ENCODE data around the gene RAI1.
"Not testable (repeated sequence)": the region's sequence is repeated elsewhere in the genome, so short reads cannot be mapped to it uniquely, and the experiment has no call there.

The RAI1 gene

DNA sequence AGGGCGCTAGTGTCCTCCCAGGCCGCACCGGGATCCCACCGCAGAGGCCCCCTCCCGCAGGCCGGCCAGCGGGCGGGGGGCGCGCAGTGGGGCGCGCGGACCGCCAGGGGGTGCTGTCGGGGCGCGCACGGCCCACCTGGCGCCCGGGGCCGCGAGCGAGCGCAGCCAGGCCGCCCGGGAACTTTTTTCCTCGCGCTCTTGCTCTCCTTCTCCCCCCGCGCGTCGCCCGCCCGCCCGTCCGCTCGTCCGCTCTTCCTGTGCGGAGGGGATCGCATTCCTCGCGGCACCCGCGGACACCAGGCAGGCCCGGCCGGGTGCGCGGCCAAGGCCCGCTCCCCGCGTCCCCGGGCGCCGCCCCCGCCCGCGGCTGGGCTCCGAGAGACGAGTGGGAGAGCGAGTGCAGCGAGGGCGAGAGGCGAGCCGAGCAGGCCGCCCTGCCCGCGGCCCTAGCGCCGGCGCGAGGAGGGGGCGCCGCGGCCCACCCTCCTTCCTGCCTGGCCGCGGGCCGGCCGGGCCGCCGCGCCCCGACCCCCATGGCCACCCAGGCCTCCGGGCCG lies at the start of gene RAI1:
RAI1 (plus strand) TSS at position 272 of the 557 bp plus-strand sequence. CDS start 111,491 bp downstream, outside the sequence.
- peak; percentile 42 to 56 for DNase-seq (ENCODE audit: low read depth in 2 of 2)

DNA sequence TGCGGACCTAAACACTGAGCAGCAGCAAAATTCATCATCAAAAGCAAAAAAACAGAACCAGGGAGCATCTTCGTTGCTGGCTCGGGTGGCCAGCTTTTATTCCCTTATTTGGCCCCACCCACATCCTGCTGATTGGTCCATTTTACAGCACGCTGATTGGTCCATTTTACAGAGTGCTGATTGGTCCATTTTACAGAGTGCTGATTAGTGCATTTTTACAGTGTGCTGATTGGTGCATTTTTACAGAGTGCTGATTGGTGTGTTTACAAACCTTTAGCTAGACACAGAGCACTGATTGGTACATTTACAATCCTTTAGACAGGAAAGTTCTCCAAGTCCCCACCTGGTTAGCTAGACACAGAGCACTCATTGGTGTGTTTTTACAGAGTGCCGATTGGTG lies 48.6 kb upstream of the RAI1 start:
- not testable (repeated sequence) for DNase-seq (ENCODE audit: low read depth in 2 of 2)

DNA sequence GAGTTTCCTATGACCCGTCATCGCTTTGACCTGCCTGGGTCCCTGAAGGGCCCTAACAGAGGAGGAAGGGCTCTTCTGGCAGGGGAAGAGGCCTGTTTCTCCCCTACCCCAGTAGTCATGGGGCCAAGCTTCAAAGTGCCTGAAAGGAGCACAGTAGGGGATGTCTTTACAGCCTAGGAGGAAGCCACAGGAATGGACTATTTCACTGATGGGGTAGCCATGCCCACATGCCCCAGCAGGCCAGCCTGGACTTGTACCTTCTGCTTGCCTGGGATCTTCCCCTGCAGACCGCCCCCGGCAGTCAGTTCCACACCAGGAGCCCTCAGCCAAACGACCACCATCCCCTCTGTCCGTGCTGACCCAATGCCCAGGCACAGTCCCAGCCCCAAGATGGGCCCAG lies 47.9 kb upstream of the RAI1 start:
- DNase-seq (ENCODE audit: low read depth in 2 of 2): no peak

- DNase-seq (ENCODE audit: low read depth in 2 of 2): no peak
Measured at GRCh38 chr17:17635126-17635525, 46.1 kb upstream of the RAI1 start.

DNA sequence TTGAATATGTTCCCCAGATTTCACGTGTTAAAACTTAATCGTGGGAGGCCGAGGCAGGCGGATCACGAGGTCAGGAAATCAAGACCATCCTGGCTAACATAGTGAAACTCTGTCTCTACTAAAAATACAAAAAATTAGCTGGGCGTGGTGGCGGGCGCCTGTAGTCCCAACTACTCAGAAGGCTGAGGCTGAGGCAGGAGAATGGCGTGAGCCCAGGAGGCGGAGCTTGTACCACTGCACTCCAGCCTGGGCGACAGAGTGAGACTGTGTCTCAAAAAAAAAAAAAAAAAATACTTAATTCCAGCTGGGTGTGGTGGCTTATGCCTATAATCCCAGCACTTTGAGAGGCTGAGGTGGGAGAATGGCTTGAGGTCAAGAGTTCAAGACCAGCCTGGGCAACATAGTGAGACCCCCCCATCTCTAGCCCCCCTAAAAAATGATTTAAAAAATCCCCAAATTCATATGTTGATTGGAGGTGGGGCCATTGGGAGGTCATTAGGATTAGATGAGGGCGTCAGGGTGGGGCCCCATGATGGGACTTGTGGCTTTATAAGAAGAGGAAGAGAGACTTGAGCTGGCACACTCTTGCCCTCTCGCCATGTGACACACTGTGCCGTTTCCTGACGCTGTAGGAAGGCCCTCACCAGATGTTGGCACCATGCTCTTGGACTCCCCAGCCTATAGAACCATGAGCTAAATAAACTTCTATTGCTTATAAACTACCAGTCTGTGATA lies 45.6 kb upstream of the RAI1 start:
- not testable (repeated sequence) for DNase-seq (ENCODE audit: low read depth in 2 of 2)

GRCh38 chr17:17636272-17636885 lies 44.9 kb upstream of the RAI1 start:
- DNase-seq (ENCODE audit: low read depth in 2 of 2): no peak

- no peak for DNase-seq (ENCODE audit: low read depth in 2 of 2)
Measured at GRCh38 chr17:17638467-17638866, 42.8 kb upstream of the RAI1 start.

DNA sequence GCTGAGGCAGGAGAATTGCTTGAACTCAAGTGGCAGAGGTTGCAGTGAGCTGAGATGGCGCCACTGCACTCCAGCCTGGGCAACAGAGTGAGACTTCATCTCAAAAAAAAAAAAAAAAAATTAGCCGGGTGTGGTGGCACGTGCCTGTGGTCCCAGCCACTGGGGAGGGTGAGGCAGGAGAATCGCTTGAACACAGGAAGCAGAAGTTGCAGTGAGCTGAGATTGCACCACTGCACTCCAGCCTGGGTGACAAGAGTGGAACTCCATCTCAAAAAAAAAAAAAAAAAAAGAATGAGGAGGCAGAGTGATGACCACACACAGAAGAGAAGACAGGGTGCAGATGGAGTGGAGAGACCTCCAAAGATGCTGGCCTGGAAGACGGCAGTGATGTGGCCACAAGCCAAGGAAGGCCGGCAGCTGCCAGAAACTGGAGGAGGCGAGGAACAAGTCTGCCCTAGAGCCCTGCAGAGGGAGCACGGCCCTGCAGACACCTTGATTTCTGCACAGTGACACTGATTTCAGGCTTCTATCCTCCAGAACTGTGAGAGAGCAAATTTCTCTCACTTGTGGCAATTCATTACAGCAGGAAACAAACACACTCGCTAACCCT lies 41.5 kb upstream of the RAI1 start:
- not testable (repeated sequence) for DNase-seq (ENCODE audit: low read depth in 2 of 2)

DNA sequence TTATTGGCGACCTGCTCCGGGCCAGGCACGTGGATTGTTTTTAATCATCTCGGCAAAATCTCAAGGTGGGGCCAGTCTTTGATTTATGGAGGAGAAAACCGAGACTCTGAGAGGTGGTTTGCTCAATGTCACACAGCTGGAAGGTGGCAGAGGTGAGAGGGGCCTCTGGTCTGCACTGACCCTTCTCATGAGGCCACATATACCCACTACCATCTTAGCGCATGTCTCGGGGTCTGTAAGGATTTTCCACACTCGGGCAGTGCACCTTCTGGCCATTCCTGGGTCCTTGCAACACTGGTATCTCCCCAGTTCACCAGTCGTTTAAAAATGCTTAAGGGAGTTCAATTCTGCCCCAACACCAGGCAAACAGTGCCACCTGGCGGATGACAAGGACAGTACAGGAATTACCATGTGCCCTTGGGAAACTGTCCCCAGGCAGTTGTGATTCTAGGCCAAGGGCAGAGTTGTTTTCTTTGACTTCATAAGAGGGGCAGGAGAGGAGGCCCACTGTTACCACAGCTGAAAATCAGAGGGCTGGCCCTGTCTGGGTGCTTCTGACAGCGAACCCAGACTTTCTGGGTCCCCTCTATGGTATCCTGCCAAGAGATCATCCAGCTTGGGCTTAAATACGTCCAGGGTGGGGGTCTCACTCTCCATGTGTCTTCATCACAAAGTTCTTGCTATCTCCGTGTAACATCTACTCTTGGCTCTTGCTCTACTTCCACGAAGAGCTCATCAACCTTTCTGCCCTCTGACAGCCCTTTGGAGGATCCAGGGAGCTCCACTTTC lies 39.4 kb upstream of the RAI1 start:
- peak; percentile 65 to 68 for DNase-seq (ENCODE audit: low read depth in 2 of 2)

GRCh38 chr17:17645148-17645547 lies 36.1 kb upstream of the RAI1 start:
- not testable (repeated sequence) for DNase-seq (ENCODE audit: low read depth in 2 of 2)

- DNase-seq (ENCODE audit: low read depth in 2 of 2): no peak
Measured at GRCh38 chr17:17645961-17646360, 35.3 kb upstream of the RAI1 start.

DNA sequence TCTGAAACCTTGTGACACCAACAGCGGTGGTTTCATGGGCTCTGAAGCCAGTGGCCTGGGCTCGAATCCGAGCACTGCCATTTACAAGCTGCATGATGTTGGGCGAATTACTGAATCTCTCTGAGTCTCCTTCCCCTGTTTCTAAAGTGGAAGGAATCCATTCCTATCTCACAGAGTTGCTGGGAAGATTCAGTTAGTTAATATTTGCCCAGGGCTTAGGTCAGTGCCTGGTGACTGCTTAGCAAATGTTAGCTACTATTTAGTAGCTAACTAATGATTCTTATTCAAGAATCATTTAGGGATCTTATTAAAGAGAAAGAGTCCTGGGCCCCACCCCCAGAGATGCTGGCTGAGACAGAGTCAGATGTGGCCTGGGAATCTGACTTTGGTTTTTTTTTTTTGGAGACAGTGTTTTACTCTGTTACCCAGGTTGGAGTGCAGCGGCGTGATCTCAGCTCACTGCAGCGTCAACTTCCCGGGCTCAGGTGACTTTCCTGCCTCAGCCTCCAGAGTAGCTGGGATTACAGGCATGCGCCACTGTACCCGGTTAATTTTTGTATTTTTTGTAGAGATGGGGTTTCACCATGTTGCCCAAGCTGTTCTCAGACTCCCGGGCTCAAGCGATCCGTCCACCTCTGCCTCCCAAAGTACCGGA lies 33.6 kb upstream of the RAI1 start:
- no peak for DNase-seq (ENCODE audit: low read depth in 2 of 2)

DNA sequence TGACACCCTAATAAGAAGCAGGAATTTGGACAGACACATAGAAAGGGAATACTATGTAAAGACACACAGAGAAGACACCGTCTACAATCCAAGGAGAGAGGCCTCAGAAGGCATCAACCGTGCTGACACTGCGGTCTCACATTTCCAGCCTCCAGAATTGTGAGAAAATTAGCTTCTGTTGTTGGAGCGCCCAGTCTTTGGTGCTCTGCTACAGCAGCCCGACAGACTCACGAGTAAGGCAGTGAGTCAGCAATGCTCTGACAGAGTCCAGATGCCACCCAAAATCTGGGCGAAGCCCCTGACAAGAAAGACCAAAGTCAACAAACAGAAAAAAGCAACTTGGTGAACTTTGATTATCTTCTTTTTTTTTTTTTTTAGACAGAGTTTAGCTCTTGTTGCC lies 32.5 kb upstream of the RAI1 start:
- DNase-seq (ENCODE audit: low read depth in 2 of 2): no peak

GRCh38 chr17:17650959-17651358 lies 30.3 kb upstream of the RAI1 start:
- DNase-seq (ENCODE audit: low read depth in 2 of 2): no peak

- DNase-seq (ENCODE audit: low read depth in 2 of 2): no peak
Measured at GRCh38 chr17:17653343-17653742, 27.9 kb upstream of the RAI1 start.

GRCh38 chr17:17659340-17659739 lies 21.9 kb upstream of the RAI1 start:
- DNase-seq (ENCODE audit: low read depth in 2 of 2): no peak

DNA sequence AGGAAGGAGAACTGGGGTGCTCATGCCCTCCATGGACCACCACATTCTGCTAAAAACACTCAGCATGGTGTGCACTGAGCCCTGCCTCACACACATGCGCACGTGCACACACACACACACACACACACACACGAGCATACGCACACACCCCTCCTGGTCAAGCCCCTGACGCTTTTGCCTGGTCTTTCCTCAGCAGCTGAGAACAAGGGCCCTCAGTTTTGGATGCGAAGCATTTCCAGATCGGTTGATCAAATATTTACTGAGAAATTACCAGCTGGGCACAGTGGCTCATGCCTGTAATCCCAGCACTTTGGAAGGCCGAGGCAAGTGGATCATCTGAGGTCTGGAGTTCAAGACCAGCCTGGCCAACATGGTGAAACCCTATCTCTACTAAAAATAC lies 20.1 kb upstream of the RAI1 start:
- DNase-seq (ENCODE audit: low read depth in 2 of 2): no peak

GRCh38 chr17:17661834-17662385 lies 19.3 kb upstream of the RAI1 start:
- DNase-seq (ENCODE audit: low read depth in 2 of 2): no peak

GRCh38 chr17:17663160-17664063 lies 17.8 kb upstream of the RAI1 start:
- peak; percentile 64 to 71 for DNase-seq (ENCODE audit: low read depth in 2 of 2)

GRCh38 chr17:17664064-17664452 lies 17.2 kb upstream of the RAI1 start:
- no peak for DNase-seq (ENCODE audit: low read depth in 2 of 2)

Measured in stimulated activated CD8-positive, alpha-beta memory T cell treated with anti-CD3 and anti-CD28 coated beads, Interleukin-2, amount 100 ng/mL, for 1 hour (primary cell).